Stimulated activated CD8-positive, alpha-beta memory T cell treated with anti-CD3 and anti-CD28 coated beads, Interleukin-4, amount 100 ng/mL, for 48 hours (primary cell): Measurements from ENCODE around the gene OGA.

Experiments used
- DNase-seq: peaks from one replicate; pipeline ENCODE4 v3.0.0-alpha.2; 2020

OGA gene

GRCh38 chr10:101818119-101818871, at the start of gene OGA:
TSS of gene OGA (minus strand) at chr10:101818444. CDS start at chr10:101818022, 422 bp downstream.
- peak; percentile 97 for DNase-seq

DNA sequence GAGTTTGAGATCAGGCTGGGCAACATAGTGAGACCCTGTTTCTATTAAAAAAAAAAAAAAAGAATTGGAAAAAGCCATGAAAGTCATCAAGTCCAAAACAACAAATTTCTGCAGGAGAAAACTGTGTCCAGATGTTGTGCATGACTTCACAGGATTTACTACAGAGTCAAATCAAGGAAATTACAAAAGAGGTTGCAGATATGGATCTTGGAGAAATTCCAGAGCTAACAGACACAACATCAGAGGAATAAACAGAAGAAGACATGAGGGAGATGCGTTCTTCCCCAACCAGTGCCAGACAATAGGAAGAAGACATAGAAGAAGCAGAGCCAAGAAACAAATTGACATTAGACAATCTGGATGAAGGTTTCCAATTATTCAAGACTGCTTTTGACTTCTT, 49.7 kb upstream of the OGA start:
- no peak for DNase-seq

GRCh38 chr10:101859530-101859929, 41.3 kb upstream of the OGA start:
- no peak for DNase-seq

DNA sequence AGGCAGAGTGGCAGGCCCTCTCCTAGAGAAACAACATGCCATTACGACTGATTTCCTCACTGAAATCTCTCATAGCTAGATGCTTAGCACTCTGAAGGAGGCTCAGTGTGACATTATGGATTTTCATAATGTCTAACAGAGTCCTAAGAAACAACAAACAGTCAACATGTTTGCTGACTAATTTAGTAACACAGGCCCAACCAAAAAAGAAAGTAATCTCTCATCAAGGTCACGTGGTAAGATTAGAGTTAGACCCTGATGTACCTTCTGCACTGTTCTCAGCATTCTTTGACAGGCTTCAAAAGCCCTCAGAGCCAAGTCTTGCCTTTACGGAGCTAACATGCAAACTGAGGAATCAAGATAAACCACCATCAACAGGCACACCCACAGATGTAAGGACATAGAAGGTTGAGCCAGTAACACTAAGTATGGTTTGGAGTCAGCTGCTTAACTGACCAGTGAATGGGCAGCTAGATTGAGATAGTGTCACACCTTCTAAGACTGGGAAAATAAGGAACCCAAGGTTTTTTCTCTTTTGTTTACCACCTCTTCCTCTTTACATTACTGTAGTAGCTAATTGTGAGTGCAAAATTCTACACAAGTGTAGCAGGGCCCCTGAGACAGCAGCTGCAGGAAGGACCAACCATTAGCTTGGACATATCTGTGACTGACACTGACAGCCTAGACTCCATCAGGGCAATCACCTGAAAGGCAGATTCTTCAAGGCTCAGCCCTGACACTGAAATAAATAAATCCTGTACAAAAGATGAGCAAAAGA, 40.7 kb upstream of the OGA start:
- DNase-seq = no peak

DNA sequence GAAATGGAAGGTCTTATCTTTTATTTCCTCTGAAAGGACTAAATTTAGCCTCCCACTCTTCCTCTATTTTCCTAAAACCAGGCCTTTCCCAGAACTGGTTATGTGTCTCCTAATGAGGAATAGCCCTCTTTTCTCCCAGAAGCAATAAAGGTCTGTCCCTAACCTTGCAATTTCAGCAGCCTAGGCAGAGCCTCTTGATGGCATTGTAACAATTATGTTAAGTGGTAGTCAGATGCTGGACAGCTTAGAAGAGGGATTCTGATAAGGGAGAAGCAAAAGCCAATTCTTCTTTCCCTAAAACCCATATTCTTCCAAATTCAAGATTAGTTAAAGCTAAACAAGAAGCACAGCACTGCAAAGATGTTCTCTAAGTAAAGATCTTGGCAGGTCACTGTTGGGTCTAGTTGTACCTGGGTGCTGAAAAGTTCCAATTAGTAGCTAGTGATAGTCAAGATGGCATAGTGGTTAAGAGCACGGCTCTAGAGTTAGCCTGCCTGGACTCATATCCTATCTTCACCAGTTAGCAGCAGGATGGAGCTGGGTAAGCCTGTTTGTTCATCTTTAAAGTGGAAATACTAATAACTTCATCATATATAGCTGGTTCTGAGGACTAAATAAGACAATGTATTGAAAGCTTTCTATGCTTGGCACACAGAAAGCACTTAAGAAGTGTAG, 39.7 kb upstream of the OGA start:
- no peak for DNase-seq

DNA sequence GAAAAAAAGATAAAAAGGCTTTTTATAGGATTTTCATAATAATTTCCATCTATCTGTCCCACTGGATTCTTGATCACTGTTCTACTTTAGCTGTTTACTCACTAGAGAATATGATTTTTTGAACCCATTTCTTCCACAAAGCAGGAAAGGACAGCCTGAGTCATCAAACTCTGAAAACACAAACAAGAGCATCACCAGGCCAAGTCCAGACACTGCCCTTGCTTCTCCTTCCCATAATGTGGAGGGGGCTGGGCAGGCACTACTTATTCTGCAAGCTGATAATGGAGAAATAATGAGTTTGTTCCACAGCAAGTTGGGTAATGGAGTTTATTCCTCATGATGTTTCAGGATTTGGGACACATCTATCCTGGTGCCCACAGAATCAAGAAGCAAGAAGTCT, 38.4 kb upstream of the OGA start:
- no peak for DNase-seq

GRCh38 chr10:101851411-101852116, 33.3 kb upstream of the OGA start:
- no peak for DNase-seq

DNA sequence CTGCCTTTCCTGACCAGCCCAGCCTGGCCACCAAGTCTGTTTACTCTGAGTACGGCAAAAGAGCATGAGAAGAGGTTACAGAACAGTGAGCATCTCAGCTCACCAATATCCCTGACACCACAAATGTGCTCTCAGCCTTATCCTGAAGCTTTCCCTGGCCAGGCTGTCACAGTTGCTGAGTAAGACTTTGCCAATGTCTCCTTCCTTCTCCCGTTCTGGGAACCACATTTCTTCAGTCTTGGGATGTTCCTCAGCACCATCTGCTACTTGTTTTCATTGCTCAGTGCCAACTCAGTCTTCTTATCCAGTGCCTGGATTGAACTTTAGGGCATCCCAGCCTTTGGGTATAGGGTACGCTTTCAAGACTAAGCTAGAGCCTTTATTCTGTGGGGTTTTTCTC, 32.5 kb upstream of the OGA start:
- no peak for DNase-seq

DNA sequence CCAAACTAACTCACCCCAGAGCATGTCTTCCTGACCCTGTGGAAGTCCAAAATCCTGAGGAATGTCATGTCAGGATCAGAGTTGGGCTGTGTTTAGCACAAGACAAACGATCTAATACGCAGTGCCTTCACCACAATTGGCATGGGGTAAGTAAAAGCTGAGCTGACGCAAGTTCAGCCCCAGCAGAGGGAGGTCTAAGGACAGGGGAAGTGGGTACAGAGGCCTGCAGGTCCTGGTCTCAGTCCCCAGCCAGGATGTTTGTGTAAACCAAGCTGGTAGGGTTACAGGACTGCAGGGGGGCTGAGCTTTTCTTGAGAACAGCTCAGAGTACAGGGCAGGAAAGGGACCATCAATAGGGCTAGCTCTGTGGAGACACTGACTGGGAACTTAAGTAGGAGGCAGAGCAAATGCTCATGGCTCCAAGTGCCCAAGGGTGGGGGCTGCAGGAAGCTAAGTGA, 30.7 kb upstream of the OGA start:
- DNase-seq = no peak

DNA sequence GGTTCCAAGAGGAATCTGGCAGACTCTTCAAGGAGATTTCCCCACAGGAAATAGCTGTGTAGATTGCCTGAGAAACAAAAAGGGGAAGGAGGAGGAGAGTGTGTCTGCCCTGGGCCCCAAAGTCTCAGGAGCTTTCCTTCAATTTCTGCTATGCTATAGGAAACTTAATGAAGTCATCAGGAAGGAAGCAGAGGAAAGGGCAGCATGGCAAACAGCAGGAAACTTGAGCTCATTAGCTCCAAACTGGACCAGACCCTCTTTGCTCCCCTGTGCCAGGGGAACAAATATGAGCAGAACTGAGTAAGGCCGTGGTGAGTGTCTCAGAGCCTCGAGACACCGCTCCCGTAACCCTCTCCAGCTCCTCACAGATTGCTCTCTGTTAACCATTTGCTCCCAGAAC, 30.2 kb upstream of the OGA start:
- DNase-seq = no peak

GRCh38 chr10:101845893-101846292, 27.6 kb upstream of the OGA start:
- DNase-seq = no peak

DNA sequence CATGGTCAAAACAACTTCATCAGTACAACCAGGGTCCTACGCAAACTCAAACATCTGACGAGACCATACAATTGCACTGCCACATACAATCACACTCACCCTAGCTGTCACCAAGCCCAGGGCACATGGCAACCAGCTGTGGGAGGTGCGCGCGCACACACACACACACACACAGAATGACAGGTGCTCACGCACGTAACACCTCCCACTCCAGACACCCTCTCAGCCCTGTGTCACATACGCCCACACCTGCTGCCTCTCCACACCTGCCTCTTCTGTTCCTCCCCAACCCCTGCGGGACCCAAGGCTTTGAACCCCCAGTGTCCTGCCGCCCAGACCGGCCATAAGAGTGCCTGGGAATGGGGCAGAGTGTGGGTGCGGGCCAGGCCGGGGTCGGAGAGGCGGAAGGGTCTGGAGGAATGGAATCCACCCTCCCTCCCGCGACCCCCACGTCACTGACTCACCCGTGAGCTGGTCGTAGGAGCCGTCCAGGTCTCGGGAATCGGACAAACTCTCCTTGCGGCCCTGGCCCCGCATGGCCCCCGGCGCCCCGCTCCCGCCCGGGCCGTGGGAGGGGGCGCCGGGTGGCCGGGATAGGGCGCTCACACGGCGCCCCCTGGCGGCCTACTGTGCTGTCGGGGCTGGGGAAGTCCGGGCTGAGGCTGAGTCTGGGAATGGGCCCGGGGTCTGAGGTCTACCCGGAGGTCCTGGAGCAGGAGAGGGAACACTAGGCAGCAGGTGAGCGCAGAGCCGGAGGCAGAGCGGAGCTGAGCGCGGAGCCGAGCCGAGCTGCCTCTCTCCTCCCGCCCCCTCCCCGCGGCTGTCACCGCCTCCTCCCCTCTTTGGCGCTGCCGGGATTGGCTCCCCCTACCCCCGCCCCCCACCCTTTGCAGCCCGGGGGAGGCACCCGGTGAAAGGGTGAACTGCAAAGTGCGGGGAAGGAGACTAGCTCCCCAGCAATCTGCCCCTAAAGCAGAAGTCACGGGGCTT, 25.1 kb upstream of the OGA start, which contains the start of gene KCNIP2:
KCNIP2 (minus strand) TSS at position 769 of the 990 bp plus-strand sequence; CDS start at position 537, 232 bp downstream.
- DNase-seq = peak; percentile 59

DNA sequence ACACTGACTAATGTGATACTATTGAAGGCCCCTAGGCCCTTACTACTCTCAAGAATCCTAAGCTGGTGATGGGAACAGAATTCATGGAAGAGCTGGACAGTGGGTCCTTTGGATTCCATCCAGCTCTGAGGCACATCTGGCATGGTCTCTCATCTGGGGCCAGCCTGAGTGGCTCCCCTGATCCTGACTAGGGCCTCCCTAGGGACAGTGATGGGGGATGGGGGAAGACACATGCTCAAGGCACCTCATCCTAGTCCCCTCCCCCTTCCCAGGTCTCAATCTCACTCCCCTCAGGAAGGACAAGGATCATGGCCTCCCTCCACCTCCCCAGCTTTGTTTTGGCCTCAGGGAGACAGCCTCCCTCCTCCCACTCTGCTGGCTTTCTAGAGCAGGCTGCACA, 23.6 kb upstream of the OGA start:
- no peak for DNase-seq

DNA sequence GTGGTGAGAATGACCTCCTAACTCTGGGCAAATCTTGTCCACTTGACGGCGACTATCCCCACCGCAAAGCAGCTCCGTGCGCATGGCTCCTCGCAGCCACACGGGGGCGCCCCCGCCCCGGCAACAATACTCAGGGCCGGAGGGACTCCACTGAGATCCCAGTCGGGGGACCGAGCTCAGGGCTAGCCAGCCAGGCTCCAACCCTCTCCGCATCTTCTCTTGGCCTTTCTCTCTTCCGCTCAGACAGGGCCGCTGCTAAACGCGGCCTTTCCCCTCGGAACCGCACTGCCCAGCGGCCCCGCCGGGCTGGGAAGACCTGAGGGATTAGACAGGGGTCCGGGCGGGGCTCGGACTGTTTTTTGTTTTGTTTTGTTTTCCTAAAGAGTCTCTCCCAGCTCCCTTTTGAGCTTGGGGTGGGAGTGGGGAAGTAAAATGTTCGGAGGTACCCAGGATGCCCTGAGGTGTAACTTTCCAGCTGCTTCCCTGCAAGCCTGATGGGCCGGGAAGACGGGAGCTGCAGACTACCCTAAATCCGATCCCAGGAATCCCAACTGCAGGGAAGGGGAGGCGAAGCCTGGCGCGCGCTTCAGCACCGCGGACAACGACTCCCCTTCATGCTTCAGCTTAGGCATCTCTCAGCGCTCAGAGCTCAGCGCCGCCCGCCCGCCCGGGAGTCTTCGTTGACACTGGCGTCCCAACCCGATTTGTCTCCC, 22.7 kb upstream of the OGA start:
- DNase-seq = peak; percentile 87

GRCh38 chr10:101840102-101840684, 21.9 kb upstream of the OGA start:
- DNase-seq = peak; percentile 44

- DNase-seq = peak; percentile 79
Measured at GRCh38 chr10:101839416-101840063, 21.3 kb upstream of the OGA start.

DNA sequence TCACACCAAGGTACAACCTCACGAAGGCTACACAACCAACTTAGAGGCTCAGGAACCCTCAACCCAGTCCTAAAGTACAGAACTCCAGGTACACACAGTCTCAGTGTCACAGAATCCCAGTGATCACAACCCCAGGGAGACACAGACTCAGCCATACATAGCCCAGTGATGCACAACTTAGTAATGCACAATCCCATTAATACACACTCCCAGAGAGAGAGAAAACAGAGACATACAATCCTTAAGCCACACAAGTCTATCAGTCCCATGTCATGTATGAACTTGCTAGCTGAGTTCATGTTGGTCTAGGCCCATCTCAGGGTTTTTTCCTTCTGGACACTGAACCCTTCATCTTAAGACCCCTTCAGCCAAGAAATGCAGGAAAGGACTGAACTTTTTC, 20.8 kb upstream of the OGA start:
- DNase-seq = no peak

DNA sequence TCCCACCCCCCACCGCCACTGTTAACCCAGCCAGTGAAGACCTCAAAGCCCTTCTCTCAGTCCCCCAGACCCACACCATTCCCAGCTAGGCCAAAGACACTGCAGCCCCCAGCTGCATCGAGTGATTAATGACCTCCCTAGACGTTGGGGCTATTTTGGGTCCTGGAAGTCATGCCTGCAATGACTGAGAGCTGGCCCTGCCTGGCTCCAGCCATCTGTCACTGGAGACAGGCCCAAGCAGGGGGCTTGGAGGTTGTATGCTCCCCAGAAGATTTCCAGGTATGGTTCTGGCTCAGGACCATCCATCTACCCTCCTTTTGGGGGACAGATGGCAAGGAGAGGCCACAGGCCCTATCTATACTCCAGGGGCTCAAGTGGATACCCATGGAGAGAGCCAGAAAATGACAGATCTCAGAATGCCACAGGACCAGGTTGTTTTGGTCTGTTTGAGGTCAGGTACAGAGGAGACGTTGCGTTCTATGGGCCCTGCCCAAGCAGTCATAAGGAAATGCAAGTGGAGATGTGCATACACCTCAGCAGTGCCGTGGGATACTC, 20.2 kb upstream of the OGA start:
- DNase-seq = no peak

DNA sequence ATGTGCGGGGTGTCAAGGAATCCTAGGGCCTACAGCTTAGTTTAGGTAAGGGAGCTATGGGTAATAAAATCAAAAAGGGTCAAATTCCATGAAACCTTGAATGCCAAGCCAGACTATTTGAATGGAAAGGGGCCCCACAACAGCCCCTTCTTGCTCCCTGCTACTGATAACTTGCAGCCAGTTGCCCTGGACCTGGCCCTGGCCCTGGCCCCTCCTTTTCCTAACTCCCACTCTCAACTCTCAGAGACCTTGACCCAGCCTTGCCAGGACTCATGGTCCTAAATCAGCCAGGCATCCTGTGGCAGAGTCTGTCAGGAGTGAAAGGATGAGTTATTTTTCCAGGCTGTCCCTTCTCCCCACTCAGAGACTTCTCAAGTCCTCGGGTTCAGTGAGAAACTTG, 19.5 kb upstream of the OGA start:
- DNase-seq = no peak

DNA sequence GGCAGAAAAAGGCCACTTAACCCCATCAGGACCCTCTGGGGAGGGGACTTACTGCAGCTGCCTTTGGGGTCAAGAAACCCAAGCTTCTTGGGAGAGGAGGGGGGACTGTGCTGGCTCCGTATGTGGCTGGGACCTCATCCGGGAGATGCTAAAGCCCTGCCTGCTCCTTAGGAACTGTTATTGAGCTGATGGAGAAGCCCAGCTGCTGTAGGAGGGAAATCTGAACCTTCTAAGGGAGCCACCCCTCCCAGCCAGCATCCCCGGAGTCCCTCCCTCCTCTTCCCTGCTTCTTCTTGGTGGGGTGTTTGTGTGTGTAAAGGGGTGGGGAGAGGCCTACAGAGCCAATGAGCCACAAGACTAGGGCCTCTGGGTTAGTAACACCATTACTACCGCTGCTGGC, 17.1 kb upstream of the OGA start:
- DNase-seq = no peak
